ENCODE results near the gene PDE5A. TPM values are rescaled to one million over a fixed set of nuclear protein-coding genes. Genes with fewer than 3 reads are reported as not detected.

Gene PDE5A
- polyA plus RNA-seq, 1 donor from 2014 or later = 12.9 TPM

DNA sequence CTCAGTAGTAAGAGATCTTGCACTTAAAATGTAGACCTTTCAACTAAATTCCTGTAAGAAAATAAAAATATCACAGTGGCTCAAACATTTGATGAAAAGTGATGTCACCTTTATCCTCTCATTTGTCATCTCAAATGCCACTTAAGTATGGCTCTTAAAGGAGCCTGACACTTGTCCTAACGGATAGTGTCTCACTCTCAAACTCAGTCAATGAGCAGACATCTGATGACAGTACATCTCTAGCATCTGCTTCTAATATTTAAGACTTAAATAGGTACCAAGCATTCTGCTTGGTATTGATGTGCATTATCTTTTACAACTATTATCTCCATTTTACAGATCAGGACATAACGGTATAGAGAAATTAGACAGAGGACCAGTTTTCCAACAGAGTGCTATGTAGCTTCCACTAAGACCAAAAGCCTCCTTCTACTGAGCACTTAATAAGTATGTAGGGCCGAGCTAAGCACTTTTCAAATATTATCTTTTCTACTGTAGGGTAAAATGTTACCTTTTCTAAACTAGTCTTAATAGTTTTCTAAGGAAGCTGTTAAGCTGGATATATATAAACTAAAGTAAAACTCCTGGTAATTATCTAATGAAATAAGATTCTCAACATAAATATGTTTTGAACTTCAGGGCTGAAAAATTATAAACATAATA, 110.2 kb downstream of the PDE5A start:
- no peak overlapping the region for H3K4me2 ChIP-seq (ENCODE audit: low read length)

GRCh38 chr4:119517361-119518229, 111.0 kb downstream of the PDE5A start:
- H3K79me2 ChIP-seq (replicated peaks; ENCODE audit: insufficient read depth, low read length) = no peaks in the 10 kb centered on the region
- H3F3A ChIP-seq (ENCODE audit: insufficient read depth, low read length, poor library complexity, severe bottlenecking) = no peaks in the 10 kb centered on the region
- no peaks in the 10 kb centered on the region for H3K9me2 ChIP-seq (ENCODE audit: insufficient read depth, low read length)
- no peak overlapping the region for H2AFZ ChIP-seq (ENCODE audit: low read depth, low read length)
- H3K27ac ChIP-seq (ENCODE audit: low read length) = no peak overlapping the region
- H3K4me3 ChIP-seq (ENCODE audit: low read length) = no peak overlapping the region
- H3K4me2 ChIP-seq (ENCODE audit: low read length) = no peak overlapping the region
- no peak overlapping the region for H3K9ac ChIP-seq (ENCODE audit: low read length)
- no peaks in the 10 kb centered on the region for H3K9me3 ChIP-seq (ENCODE audit: low read length)
- H3K27me3 ChIP-seq (ENCODE audit: insufficient read depth, low read depth, low read length) = no peaks in the 10 kb centered on the region
- no peaks in the 10 kb centered on the region for H4K20me1 ChIP-seq (ENCODE audit: insufficient read depth)
- peaks cover 14% of the 10 kb centered on the region for H3K36me3 ChIP-seq (ENCODE audit: insufficient read depth, low read length)
- TF ChIP-seq RAD21 (conservative IDR thresholded peaks at IDR 0.05) (no peak), POLR2AphosphoS5 (IDR thresholded peaks at IDR 0.05) (no peak), MXI1 (conservative IDR thresholded peaks at IDR 0.05; ENCODE audit: poor library complexity, severe bottlenecking) (no peak), TAF1 (IDR thresholded peaks at IDR 0.05; ENCODE audit: low read depth) (no peak), CTCF (IDR thresholded peaks at IDR 0.05; ENCODE audit: poor library complexity, severe bottlenecking) (no peak), EP300 (conservative IDR thresholded peaks at IDR 0.05; ENCODE audit: poor library complexity, severe bottlenecking) (no peak), SMC3 (conservative IDR thresholded peaks at IDR 0.05; ENCODE audit: poor library complexity) (no peak), EZH2 (IDR thresholded peaks at IDR 0.05; ENCODE audit: borderline replicate concordance, insufficient read depth, low read length, poor library complexity, severe bottlenecking) (no peak)

More for the DNA sequence above, 110.2 kb downstream of the PDE5A start:
- Histone ChIP-seq H3K27ac (ENCODE audit: low read length) (no peak overlapping the region), H3F3A (ENCODE audit: insufficient read depth, low read length, poor library complexity, severe bottlenecking) (no peaks in the 10 kb centered on the region), H3K79me2 (replicated peaks; ENCODE audit: insufficient read depth, low read length) (no peaks in the 10 kb centered on the region), H3K36me3 (ENCODE audit: insufficient read depth, low read length) (peaks cover 10% of the 10 kb centered on the region), H2AFZ (ENCODE audit: low read depth, low read length) (no peak overlapping the region), H3K9ac (ENCODE audit: low read length) (no peak overlapping the region), H3K4me3 (ENCODE audit: low read length) (no peak overlapping the region), H3K9me3 (ENCODE audit: low read length) (no peaks in the 10 kb centered on the region), H4K20me1 (ENCODE audit: insufficient read depth) (no peaks in the 10 kb centered on the region), H3K27me3 (ENCODE audit: insufficient read depth, low read depth, low read length) (no peaks in the 10 kb centered on the region), H3K9me2 (ENCODE audit: insufficient read depth, low read length) (no peaks in the 10 kb centered on the region)
- TF ChIP-seq TAF1 (IDR thresholded peaks at IDR 0.05; ENCODE audit: low read depth) (no peak), SMC3 (conservative IDR thresholded peaks at IDR 0.05; ENCODE audit: poor library complexity) (no peak), MXI1 (conservative IDR thresholded peaks at IDR 0.05; ENCODE audit: poor library complexity, severe bottlenecking) (no peak), RAD21 (conservative IDR thresholded peaks at IDR 0.05) (no peak), EP300 (conservative IDR thresholded peaks at IDR 0.05; ENCODE audit: poor library complexity, severe bottlenecking) (no peak), CTCF (IDR thresholded peaks at IDR 0.05; ENCODE audit: poor library complexity, severe bottlenecking) (no peak), EZH2 (IDR thresholded peaks at IDR 0.05; ENCODE audit: borderline replicate concordance, insufficient read depth, low read length, poor library complexity, severe bottlenecking) (no peak), POLR2AphosphoS5 (IDR thresholded peaks at IDR 0.05) (no peak)
- TF ChIP-seq, protein P1, sequence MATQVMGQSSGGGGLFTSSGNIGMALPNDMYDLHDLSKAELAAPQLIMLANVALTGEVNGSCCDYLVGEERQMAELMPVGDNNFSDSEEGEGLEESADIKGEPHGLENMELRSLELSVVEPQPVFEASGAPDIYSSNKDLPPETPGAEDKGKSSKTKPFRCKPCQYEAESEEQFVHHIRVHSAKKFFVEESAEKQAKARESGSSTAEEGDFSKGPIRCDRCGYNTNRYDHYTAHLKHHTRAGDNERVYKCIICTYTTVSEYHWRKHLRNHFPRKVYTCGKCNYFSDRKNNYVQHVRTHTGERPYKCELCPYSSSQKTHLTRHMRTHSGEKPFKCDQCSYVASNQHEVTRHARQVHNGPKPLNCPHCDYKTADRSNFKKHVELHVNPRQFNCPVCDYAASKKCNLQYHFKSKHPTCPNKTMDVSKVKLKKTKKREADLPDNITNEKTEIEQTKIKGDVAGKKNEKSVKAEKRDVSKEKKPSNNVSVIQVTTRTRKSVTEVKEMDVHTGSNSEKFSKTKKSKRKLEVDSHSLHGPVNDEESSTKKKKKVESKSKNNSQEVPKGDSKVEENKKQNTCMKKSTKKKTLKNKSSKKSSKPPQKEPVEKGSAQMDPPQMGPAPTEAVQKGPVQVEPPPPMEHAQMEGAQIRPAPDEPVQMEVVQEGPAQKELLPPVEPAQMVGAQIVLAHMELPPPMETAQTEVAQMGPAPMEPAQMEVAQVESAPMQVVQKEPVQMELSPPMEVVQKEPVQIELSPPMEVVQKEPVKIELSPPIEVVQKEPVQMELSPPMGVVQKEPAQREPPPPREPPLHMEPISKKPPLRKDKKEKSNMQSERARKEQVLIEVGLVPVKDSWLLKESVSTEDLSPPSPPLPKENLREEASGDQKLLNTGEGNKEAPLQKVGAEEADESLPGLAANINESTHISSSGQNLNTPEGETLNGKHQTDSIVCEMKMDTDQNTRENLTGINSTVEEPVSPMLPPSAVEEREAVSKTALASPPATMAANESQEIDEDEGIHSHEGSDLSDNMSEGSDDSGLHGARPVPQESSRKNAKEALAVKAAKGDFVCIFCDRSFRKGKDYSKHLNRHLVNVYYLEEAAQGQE (IDR thresholded peaks at IDR 0.05; ENCODE audit: borderline replicate concordance) = no peak
